SK-N-MC (cell line): ENCODE data around the gene CLDN6.

Experiments
- EZH2 ChIP-seq: fragments of 200-600 bp; sonication (generic); IDR thresholded peaks from one replicate; pipeline ENCODE4 v1.6.1; 2017; ENCODE audit warnings: antibody characterized with exemption
- POLR2AphosphoS5 ChIP-seq: IDR thresholded peaks from 2 replicates; pipeline ENCODE4 v1.6.1; 2012; ENCODE audit warnings: mild to moderate bottlenecking, low read depth, low read length, borderline replicate concordance

GRCh38 chr16:2976673-2977072 lies 41.3 kb downstream of the CLDN6 start:
- TF ChIP-seq EZH2 (no peak), POLR2AphosphoS5 (no peak)
